Measurements from ENCODE around the gene TIAM1.

The TIAM1 gene

DNA sequence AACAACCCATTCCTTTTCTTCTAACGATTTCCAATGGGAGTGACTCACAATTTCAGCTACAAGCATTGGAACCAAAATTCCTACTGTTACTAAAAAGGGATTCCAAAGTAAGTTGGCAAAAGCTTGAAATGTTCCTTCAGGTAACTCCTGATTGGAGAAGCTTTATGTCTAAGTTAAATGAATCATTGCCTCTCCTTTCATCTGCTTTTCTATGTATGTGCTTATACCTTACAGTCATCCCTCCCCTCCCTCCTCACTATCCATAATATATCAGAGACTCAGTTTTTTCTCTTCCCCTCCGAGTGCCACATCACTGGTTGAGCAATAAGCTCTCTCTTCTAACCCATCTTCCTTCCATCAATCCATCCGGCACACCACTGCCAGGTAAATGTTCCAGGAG is 86.8 kb downstream of the TIAM1 start:
- TF ChIP-seq CTCF (IDR thresholded peaks at IDR 0.05; ENCODE audit: low read length, missing control alignments), result no peak
- H3K4me3 ChIP-seq (replicated peaks; ENCODE audit: low read depth, low read length), result no peak overlapping the region
- DNase-seq (ENCODE audit: low read depth), result no peak

DNA sequence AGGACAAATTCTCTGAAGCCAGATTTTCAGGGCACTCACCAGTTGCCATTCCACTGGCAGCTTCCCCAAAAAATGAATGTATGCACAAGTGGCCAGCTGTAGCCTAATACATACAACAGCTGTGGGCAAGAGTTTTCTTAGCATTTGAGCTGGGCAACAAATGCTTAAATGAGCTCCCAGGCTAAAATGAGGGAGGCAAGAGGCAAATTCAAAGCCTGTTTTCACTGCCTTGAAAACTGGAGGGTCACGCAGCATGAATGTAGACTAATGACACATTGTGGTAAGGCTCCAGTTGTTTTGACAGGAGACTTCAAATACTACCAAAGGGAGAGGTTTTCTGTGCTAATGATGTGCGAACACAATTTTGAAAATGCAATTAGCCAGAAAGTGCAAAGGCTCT is 88.2 kb downstream of the TIAM1 start:
- TF ChIP-seq CTCF (IDR thresholded peaks at IDR 0.05; ENCODE audit: low read length, missing control alignments), result no peak
- no peak overlapping the region for H3K4me3 ChIP-seq (replicated peaks; ENCODE audit: low read depth, low read length)
- DNase-seq (ENCODE audit: low read depth), result no peak

- no peak overlapping the region for H3K4me3 ChIP-seq (replicated peaks; ENCODE audit: low read depth, low read length)
- TF ChIP-seq CTCF (IDR thresholded peaks at IDR 0.05; ENCODE audit: low read length, missing control alignments), result no peak
- DNase-seq (ENCODE audit: low read depth), result no peak
Measured at GRCh38 chr21:31255036-31255435, 89.0 kb downstream of the TIAM1 start.

DNA sequence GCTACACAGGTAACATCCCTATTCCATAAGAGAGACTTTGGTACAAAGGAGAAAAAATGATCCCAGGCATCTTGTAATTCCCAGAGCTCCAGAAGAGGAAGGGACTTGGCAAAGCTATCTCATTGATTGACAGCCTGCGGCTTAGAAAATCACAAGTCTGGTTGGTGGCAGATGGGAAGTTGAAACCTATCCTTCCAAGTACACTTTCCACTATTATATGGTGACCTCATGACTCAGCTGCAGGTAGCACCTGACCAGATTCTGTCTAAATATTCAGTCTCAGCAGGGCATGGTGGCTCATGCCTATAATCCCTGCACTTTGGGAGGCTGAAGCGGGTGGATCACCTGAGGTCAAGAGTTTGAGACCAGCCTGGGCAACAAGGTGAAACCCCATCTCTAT is 89.9 kb downstream of the TIAM1 start:
- no peak for DNase-seq (ENCODE audit: low read depth)
- H3K4me3 ChIP-seq (replicated peaks; ENCODE audit: low read depth, low read length), result no peak overlapping the region
- TF ChIP-seq CTCF (IDR thresholded peaks at IDR 0.05; ENCODE audit: low read length, missing control alignments), result no peak

GRCh38 chr21:31253684-31254083 is 90.4 kb downstream of the TIAM1 start:
- no peak overlapping the region for H3K4me3 ChIP-seq (replicated peaks; ENCODE audit: low read depth, low read length)
- peak; percentile 61 for DNase-seq (ENCODE audit: low read depth)
- no peak for TF ChIP-seq CTCF (IDR thresholded peaks at IDR 0.05; ENCODE audit: low read length, missing control alignments)

DNA sequence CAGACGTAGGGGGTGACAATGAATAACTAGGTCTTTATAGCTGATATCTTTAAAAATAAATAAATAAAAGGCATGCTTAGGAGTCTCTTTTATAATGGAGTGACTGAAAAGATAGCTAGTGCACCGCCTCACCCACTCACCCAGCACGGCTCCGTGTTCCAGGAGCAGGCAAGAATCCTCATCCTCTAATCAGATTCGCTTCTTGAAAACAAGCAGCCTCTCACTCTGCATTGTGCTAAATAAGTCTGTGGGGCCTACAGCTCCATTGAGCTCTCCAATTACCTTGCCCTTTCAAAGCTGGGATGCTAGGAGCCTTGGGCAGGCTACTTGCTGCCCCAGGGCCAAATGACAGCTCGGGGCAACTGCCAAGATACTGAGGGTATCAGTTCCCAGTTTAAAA is 91.5 kb downstream of the TIAM1 start:
- H3K4me3 ChIP-seq (replicated peaks; ENCODE audit: low read depth, low read length), result no peak overlapping the region
- DNase-seq (ENCODE audit: low read depth), result no peak
- no peak for TF ChIP-seq CTCF (IDR thresholded peaks at IDR 0.05; ENCODE audit: low read length, missing control alignments)

DNA sequence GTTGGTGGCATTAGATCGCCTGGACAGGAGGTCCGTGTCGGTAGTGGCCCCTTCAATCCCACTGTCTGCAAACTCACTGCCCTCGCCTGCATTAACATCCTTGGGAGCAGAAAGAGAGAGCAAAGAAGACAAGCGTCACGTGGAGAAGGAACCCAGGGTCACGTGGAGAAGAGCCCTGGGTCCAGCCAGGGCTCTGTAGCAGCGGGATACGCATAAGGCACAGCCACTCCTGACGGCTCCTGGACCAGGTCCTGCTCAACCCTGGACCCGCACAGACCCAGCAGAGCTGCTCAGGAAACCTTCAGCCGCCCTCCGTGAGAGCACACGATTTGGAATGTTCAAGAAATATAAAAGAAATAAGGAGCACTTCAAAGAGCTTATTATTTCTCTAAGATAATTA is 92.0 kb downstream of the TIAM1 start:
- DNase-seq (ENCODE audit: low read depth), result no peak
- H3K4me3 ChIP-seq (replicated peaks; ENCODE audit: low read depth, low read length), result no peak overlapping the region
- no peak for TF ChIP-seq CTCF (IDR thresholded peaks at IDR 0.05; ENCODE audit: low read length, missing control alignments)

All from fibroblast of pulmonary artery (primary cell).